NCI-H187 (cell line): ENCODE results near the gene ZNF335.
"Not testable (repeated sequence)": the region's sequence is repeated elsewhere in the genome, so short reads cannot be mapped to it uniquely, and the experiment has no call there.

Experiments used
- DNase-seq, 2 experiments: peaks; one replicate each; lab custom pipeline; 2025; lab: John Stamatoyannopoulos, UW

Gene ZNF335

GRCh38 chr20:45911486-45912343, 60.3 kb downstream of the ZNF335 start, which contains the start of gene PLTP:
Gene PLTP (minus strand): TSS chr20:45912155. CDS start chr20:45911452, 703 bp downstream.
- DNase-seq = no peak

- peak; percentile 55 to 63 for DNase-seq
Measured at GRCh38 chr20:45910670-45911485, 61.1 kb downstream of the ZNF335 start.

- DNase-seq = no peak
Measured at GRCh38 chr20:45909817-45910669, 62.0 kb downstream of the ZNF335 start.

- no peak for DNase-seq
Measured at GRCh38 chr20:45909336-45909808, 62.6 kb downstream of the ZNF335 start.

- no peak for DNase-seq
Measured at GRCh38 chr20:45908084-45908483, 63.9 kb downstream of the ZNF335 start.

- DNase-seq = no peak
Measured at GRCh38 chr20:45907219-45907948, 64.6 kb downstream of the ZNF335 start.

GRCh38 chr20:45905505-45906079, 66.4 kb downstream of the ZNF335 start:
- no peak for DNase-seq

GRCh38 chr20:45904583-45905504, 67.2 kb downstream of the ZNF335 start:
- no peak for DNase-seq

GRCh38 chr20:45902199-45902701, 69.8 kb downstream of the ZNF335 start:
- DNase-seq = no peak

- DNase-seq = not testable (repeated sequence)
Measured at GRCh38 chr20:45901332-45901731, 70.7 kb downstream of the ZNF335 start.

- no peak for DNase-seq
Measured at GRCh38 chr20:45899046-45899835, 72.8 kb downstream of the ZNF335 start.
